MG63 (cell line): ENCODE results near the gene SAMHD1. TPM values are rescaled to one million over a fixed set of nuclear protein-coding genes. Genes with fewer than 3 reads are reported as not detected.
"Not testable (repeated sequence)": the region's sequence is repeated elsewhere in the genome, so short reads cannot be mapped to it uniquely, and the experiment has no call there.

Experiments
- DNase-seq: peaks from one replicate; pipeline ENCODE4 v3.0.0-alpha.2; 2020
- H3K27me3 ChIP-seq: fragments of 250-450 bp; sonication (Bioruptor Pico); 2 replicates; pipeline ENCODE4 v1.5.1; 2020; ENCODE audit warnings: mild to moderate bottlenecking, moderate library complexity
- H3K36me3 ChIP-seq: fragments of 250-450 bp; sonication (Bioruptor Pico); 2 replicates; pipeline ENCODE4 v1.5.1; 2020; ENCODE audit warnings: mild to moderate bottlenecking, moderate library complexity
- H3K4me3 ChIP-seq: fragments of 250-450 bp; sonication (Bioruptor Pico); 2 replicates; pipeline ENCODE4 v1.5.1; 2020; ENCODE audit warnings: mild to moderate bottlenecking, moderate library complexity
- H3K9me3 ChIP-seq: fragments of 250-450 bp; sonication (Bioruptor Pico); 2 replicates; pipeline ENCODE4 v1.5.1; 2020; ENCODE audit warnings: mild to moderate bottlenecking, moderate library complexity
- total RNA-seq: library from RNA; depleted of rRNA; stranded (reverse); fragments of >200 nt; shearing (Covaris generic); gene quantifications from 2 replicates; pipeline ENCODE4 v1.2.3, GENCODE V29; 2014; ENCODE audit warnings: low replicate concordance

The SAMHD1 gene
- total RNA-seq, 1 experiment from 2014 or later, result 13.6 TPM

DNA sequence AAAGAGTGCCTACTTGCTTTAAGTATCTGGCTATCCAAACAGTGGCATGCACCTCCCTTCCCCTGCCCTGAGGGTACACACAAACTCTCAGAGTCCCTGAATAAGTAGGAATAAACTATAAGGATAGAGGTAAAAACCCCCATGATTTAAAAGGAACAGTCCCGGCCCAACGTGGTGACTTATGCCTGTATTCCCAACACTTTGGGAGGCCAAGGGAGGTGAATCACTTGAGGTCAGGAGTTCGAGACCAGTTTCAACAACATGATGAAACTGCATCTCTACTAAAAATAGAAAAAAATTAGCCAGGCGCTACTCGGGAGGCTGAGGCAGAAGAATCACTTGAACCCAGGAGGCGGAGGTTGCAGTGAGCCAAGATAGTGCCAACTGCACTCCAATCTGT is 22.2 kb downstream of the SAMHD1 start:
- Histone ChIP-seq H3K4me3 (no peak overlapping the region), H3K9me3 (no peaks in the 10 kb centered on the region), H3K27me3 (no peaks in the 10 kb centered on the region), H3K36me3 (no peaks in the 10 kb centered on the region)
- peak; percentile 22 for DNase-seq

DNA sequence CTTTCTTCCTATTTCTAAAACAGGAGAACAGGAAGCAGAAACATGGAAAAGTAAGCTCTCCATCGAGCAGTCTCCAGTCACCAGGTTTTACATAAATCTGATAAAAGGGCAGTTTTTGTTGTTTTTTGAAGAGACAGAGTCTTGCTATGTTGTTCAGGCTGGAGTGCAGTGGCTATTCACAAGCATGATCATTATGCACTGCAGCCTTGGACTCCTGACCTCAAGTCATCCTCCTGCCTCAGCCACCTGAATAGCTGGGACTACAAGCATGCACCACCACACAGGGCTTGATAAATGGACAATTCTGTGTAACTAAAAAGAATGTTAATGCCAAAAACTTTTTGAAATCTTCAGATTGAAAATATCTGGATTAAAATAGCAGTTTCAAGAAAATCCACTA is 23.8 kb downstream of the SAMHD1 start:
- Histone ChIP-seq H3K4me3 (no peak overlapping the region), H3K9me3 (no peaks in the 10 kb centered on the region), H3K27me3 (no peaks in the 10 kb centered on the region), H3K36me3 (no peaks in the 10 kb centered on the region)
- no peak for DNase-seq

GRCh38 chr20:36926653-36927200 is 24.8 kb downstream of the SAMHD1 start:
- Histone ChIP-seq H3K9me3 (no peaks in the 10 kb centered on the region), H3K36me3 (no peaks in the 10 kb centered on the region), H3K4me3 (no peak overlapping the region), H3K27me3 (no peaks in the 10 kb centered on the region)
- no peak for DNase-seq

- no peaks in the 10 kb centered on the region for H3K36me3 ChIP-seq
- H3K4me3 ChIP-seq, result no peak overlapping the region
- H3K9me3 ChIP-seq, result no peaks in the 10 kb centered on the region
- H3K27me3 ChIP-seq, result no peaks in the 10 kb centered on the region
- no peak for DNase-seq
These were observed 26.3 kb downstream of the SAMHD1 start for GRCh38 chr20:36925234-36925633.

- Histone ChIP-seq H3K27me3 (no peaks in the 10 kb centered on the region), H3K9me3 (no peaks in the 10 kb centered on the region), H3K4me3 (no peak overlapping the region), H3K36me3 (no peaks in the 10 kb centered on the region)
- no peak for DNase-seq
These were observed 27.1 kb downstream of the SAMHD1 start for GRCh38 chr20:36924167-36925045.

- no peaks in the 10 kb centered on the region for H3K27me3 ChIP-seq
- no peak for DNase-seq
- H3K36me3 ChIP-seq, result no peaks in the 10 kb centered on the region
- no peak overlapping the region for H3K4me3 ChIP-seq
- no peaks in the 10 kb centered on the region for H3K9me3 ChIP-seq
These were observed 31.2 kb downstream of the SAMHD1 start for GRCh38 chr20:36920334-36920730.

DNA sequence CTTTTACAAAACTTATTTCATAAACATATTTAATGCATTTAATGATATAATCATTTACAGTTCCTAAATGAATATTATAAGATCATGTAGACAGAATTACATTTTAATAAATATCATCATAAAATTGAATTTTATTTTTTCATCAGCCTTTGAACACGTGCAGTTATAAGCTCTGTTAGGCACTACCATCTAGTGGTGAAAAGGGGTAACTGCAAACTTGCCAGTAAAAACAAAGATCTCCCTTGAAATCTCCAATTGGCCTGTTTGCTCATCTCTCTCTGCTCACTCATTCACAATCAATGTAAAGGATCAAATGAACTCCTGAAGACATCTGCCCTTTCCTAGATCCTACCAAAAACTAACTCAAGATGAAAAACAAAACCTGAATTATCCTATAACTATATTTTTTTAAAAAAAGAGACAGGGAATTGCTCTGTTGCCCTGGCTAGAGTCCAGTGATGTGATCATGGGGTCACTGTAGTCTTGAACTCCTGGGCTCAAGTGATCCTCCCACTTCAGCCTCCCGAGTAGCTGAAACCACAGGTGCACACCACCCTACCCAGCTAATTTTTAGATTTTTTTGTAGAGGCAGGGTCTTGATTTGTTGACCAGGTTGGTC is 31.7 kb downstream of the SAMHD1 start:
- Histone ChIP-seq H3K4me3 (no peak overlapping the region), H3K9me3 (no peaks in the 10 kb centered on the region), H3K27me3 (no peaks in the 10 kb centered on the region), H3K36me3 (no peaks in the 10 kb centered on the region)
- no peak for DNase-seq

DNA sequence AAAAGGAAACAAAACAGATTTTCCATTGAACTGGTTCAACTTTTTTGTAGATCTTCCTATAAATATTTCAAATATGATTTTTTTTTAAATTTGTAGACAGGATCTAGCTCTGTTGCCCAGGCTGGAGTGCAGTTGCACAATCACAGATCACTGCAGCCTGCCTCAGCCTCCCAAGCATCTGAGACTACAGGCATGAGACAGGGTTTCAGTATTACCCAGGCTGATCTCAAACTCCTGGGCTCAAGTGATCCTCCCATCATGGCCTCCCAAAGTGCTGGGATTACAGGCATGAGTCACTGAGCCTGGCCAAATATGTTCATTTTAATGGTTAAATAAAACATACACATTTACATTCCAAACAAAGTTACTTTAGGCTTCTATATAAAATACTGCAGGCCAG is 33.6 kb downstream of the SAMHD1 start:
- Histone ChIP-seq H3K36me3 (no peaks in the 10 kb centered on the region), H3K27me3 (no peaks in the 10 kb centered on the region), H3K9me3 (no peaks in the 10 kb centered on the region), H3K4me3 (no peak overlapping the region)
- peak; percentile 4 for DNase-seq

GRCh38 chr20:36917240-36917639 is 34.3 kb downstream of the SAMHD1 start:
- no peak overlapping the region for H3K4me3 ChIP-seq
- H3K9me3 ChIP-seq, result no peaks in the 10 kb centered on the region
- H3K27me3 ChIP-seq, result no peaks in the 10 kb centered on the region
- no peaks in the 10 kb centered on the region for H3K36me3 ChIP-seq
- DNase-seq, result no peak

DNA sequence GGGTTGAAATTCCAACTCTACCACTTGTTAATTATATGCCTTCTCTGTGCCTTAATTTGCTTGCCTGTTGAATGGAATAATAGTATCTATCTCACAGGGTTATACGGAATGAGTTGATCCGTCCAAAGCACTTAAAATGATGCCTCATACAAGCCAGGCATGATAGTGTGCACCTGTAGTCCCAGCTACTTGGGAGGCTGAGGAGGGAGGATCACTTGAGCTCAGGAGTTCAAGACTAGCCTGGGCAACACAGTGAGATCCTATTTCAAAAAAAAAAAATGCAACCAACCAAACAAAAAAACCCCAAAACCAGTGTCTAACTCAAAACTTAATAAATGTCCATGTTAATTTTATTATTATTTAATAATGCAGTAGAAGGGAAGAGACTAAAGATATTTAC is 35.3 kb downstream of the SAMHD1 start:
- no peak for DNase-seq
- Histone ChIP-seq H3K4me3 (no peak overlapping the region), H3K9me3 (no peaks in the 10 kb centered on the region), H3K27me3 (no peaks in the 10 kb centered on the region), H3K36me3 (no peaks in the 10 kb centered on the region)

DNA sequence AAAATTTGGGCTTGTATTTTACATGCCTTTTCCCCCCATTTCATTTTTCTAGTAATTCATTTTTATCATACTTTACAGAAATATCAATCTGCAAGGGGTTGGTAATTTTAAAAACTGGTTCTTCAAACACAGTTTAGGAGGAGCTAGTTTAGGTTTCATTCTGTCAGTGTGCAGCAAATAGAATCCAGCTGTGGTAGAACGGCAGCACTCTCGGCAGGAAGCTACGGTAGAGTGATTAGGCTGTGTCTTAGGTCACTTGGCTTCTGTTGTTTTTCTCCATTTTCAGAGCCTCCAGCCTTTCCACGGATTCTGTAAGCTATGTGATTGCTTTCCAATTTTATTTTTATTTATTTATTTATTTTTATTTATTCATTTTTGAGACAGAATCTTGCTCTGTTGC is 42.9 kb downstream of the SAMHD1 start:
- no peaks in the 10 kb centered on the region for H3K9me3 ChIP-seq
- DNase-seq, result no peak
- H3K4me3 ChIP-seq, result no peak overlapping the region
- H3K36me3 ChIP-seq, result no peaks in the 10 kb centered on the region
- no peaks in the 10 kb centered on the region for H3K27me3 ChIP-seq

DNA sequence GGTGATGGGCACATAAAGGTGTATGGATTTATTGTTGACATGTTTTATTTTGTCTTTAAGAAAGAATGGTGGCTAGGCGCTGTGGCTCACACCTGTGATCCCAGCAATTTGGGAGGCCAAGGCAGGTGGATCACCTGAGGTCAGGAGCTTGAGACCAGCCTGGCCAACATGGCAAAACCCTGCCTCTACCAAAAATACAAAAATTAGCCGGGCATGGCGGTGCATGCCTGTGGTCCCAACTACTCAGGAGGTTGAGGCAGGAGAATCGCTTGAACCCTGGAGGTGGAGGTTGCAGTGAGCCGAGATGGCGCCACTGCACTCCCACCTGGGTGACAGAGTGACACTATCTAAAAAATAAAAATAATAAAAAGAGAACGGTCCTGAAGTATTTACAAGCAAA is 45.4 kb downstream of the SAMHD1 start:
- H3K4me3 ChIP-seq, H3K9me3 ChIP-seq, H3K36me3 ChIP-seq, H3K27me3 ChIP-seq, DNase-seq: not testable (repeated sequence)

DNA sequence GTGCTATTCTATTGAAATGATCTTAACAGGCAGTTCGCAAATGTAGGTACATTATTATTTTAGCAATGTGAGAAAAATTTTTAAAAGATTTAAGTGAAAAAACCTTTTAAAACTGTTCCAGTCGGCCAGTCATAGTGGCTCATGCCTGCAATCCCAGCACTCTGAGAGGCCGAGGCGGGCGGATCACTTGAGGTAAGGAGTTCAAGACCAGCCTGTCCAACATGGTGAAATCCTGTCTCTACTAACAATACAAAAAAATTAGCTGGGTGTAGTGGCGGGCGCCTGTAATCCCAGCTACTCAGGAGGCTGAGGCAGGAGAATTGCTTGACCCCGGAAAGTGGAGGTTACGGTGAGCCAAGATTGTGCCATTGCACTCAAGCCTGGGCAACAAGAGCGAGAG is 45.9 kb downstream of the SAMHD1 start:
- not testable (repeated sequence) for H3K27me3 ChIP-seq, H3K9me3 ChIP-seq, DNase-seq, H3K4me3 ChIP-seq, H3K36me3 ChIP-seq

DNA sequence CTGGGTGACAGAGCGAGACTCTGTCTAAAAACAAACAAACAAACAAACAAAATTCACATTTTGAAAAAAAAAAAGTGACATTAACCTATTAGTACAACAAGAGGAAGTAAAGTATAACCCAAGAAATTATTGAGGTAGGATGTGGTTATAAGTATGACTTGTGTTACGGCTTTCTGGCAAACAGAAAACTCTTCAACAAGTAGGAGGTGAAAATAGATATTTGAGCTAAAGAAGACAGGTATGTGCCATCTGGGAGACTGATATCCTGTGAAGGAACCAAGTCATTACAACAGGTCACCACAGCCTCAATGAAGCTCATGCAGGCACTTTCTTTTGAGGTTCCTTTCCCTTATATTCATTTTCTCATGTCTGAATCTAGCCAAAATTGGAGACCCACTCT is 46.8 kb downstream of the SAMHD1 start:
- Histone ChIP-seq H3K36me3 (no peaks in the 10 kb centered on the region), H3K9me3 (no peaks in the 10 kb centered on the region), H3K27me3 (no peaks in the 10 kb centered on the region), H3K4me3 (no peak overlapping the region)
- no peak for DNase-seq

DNA sequence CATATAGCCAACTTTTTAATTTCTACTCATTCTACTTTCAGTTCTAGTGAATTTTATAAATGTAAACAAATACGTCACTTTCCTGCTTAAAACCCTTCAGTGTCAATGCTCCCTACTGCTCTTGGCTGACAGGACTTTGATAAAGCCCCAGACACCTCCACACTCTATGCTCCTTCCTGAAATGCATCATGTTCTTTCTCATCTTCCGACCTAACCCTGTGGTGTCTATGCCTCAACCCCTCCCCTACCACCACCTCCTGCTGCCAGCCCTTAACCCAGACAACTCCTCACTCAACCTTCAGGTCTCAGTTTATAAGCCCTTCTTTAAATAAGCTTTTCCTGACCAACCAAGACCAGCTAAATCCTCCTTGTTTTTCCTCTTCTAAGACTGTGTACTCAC is 56.5 kb downstream of the SAMHD1 start:
- H3K36me3 ChIP-seq, result peaks cover 2% of the 10 kb centered on the region; the same call in 1 of the 2 replicates

DNA sequence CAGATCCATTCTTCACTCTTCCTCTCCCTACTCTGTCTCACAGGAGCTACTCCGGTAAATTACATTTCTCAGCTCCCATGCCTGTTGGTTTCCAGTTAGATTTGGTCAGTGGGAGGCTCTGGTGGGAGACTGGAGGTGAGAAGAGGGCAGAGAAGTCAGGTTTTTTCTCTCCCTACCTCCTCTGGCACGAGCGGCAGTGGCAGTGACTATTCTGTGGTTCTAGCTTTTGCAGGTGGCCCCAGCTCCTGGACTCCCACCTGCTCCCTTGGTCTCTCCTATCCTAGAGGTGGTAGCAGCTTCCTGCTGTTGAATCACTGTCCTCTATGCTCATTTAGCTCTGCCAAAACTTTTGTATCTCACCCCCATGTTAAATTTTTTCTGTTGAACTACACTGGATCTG is 57.7 kb downstream of the SAMHD1 start:
- Histone ChIP-seq H3K36me3 (peaks cover 2% of the 10 kb centered on the region; the same call in 1 of the 2 replicates), H3K27me3 (no peaks in the 10 kb centered on the region), H3K4me3 (no peak overlapping the region), H3K9me3 (no peaks in the 10 kb centered on the region)
- DNase-seq, result no peak

More for the DNA sequence above, 56.5 kb downstream of the SAMHD1 start:
- H3K4me3 ChIP-seq, result no peak overlapping the region
- H3K27me3 ChIP-seq, result no peaks in the 10 kb centered on the region
- no peaks in the 10 kb centered on the region for H3K9me3 ChIP-seq
- DNase-seq, result no peak

DNA sequence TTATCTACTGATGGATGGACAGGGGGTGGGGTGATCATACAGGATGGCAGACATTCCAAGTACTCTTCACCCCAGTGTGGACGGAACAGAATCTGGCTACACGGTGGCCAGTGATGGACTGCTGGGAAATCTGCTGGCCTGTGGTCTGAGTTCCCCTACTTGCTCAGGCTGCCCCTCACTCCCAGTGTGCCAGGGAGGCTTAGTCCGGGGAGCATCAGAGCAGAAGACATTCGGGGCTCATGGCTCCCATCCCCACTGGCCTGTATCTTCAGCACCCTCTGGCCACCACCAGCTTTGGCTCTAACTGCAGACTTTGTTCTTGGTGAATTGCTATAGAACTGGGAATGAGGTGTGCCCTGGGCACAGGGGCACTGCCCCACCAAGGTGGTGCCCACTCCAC is 60.3 kb downstream of the SAMHD1 start:
- Histone ChIP-seq H3K9me3 (no peaks in the 10 kb centered on the region), H3K4me3 (no peak overlapping the region), H3K27me3 (no peaks in the 10 kb centered on the region), H3K36me3 (no peaks in the 10 kb centered on the region)
- DNase-seq, result no peak

DNA sequence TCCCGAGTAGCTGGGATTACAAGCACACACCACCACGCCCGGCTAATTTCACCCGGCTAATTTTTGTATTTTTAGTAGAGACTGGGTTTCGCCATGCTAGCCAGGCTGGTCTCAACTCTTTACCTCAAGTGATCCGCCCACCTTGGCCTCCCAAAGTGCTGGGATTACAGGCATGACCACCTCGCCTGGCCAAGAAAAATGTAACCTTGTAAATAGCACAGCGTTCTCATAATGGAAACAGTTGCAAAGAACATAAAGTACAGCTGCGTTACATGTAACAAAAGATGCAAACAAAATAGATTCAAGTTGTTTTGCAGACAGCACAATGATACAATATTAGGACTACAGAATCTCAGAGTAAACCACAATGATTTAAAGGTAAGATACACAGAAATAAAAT is 60.9 kb downstream of the SAMHD1 start:
- Histone ChIP-seq H3K4me3 (no peak overlapping the region), H3K27me3 (no peaks in the 10 kb centered on the region), H3K9me3 (no peaks in the 10 kb centered on the region), H3K36me3 (no peaks in the 10 kb centered on the region)
- DNase-seq, result no peak
